H1 (cell line): ENCODE results near the gene PXDN. TPM values are rescaled to one million over a fixed set of nuclear protein-coding genes. Genes with fewer than 3 reads are reported as not detected.
A peak's percentile ranks its signal among the peaks of the same experiment; 100 is the strongest.

ENCODE experiments used
- CTCF ChIA-PET: fragments of 300-600 bp; sonication (Branson Sonifier 250); formaldehyde crosslinking; loops from one replicate; lab custom pipeline; 2021; ENCODE audit not compliant: partially characterized antibody; lab: Charles Lee
- POLR2A ChIA-PET: fragments of 300-600 bp; sonication (Branson Sonifier 250); formaldehyde crosslinking; loops from one replicate; lab custom pipeline; 2021; ENCODE audit warnings: inconsistent platforms; ENCODE audit not compliant: partially characterized antibody; lab: Charles Lee
- DNase-seq, 2 experiments: peaks; one replicate each; pipeline versions ENCODE4 v3.0.0 to v3.0.0-alpha.2; 2010 to 2022; ENCODE audit warnings: low spot score in 2 of 2, low read depth in 1 of 2, mixed read lengths in 1 of 2
- FAIRE-seq: peaks from 2 replicates; lab custom pipeline; 2011; peaks lifted over from hg19 to GRCh38; lab: Jason Lieb, UNC
- H2AFZ ChIP-seq: 2 replicates; pipeline ENCODE4 v1.8.1; 2012; ENCODE audit warnings: low read length, inconsistent platforms
- H2AK5ac ChIP-seq: 2 replicates; pipeline ENCODE4 v1.6.1; 2013; ENCODE audit warnings: low read depth, low read length
- H2BK120ac ChIP-seq: replicated peaks from 2 replicates; pipeline ENCODE3; 2013; ENCODE audit warnings: low read depth, low read length, inconsistent platforms
- H2BK12ac ChIP-seq: 2 replicates; pipeline ENCODE4 v1.6.1; 2013; ENCODE audit warnings: low read depth, low read length
- H2BK15ac ChIP-seq: 2 replicates; pipeline ENCODE4 v1.6.1; 2013; ENCODE audit warnings: low read length
- H2BK20ac ChIP-seq: 2 replicates; pipeline ENCODE4 v1.6.1; 2013; ENCODE audit warnings: low read length
- H2BK5ac ChIP-seq: 2 replicates; pipeline ENCODE4 v1.6.1; 2013; ENCODE audit warnings: low read depth, low read length
- H3K14ac ChIP-seq: 2 replicates; pipeline ENCODE4 v1.6.1; 2013; ENCODE audit warnings: inconsistent platforms; ENCODE audit not compliant: insufficient read length
- H3K18ac ChIP-seq: 2 replicates; pipeline ENCODE4 v1.6.1; 2013; ENCODE audit warnings: low read length; ENCODE audit errors: extremely low read depth
- H3K23ac ChIP-seq: 2 replicates; pipeline ENCODE4 v1.6.1; 2013; ENCODE audit warnings: inconsistent platforms; ENCODE audit not compliant: insufficient read length
- H3K23me2 ChIP-seq: 2 replicates; pipeline ENCODE4 v1.6.1; 2013; ENCODE audit warnings: low read depth, low read length
- H3K27ac ChIP-seq: 2 replicates; pipeline ENCODE4 v1.6.1; 2011; ENCODE audit warnings: low read depth, low read length, inconsistent platforms
- H3K27me3 ChIP-seq, 4 experiments: replicated peaks in 1 of 4; 1 replicate in 1 of 4; 2 replicates in 3 of 4; pipeline versions ENCODE4 v1.6.1 to v1.8.1; 2011 to 2013; ENCODE audit warnings: low read length in 3 of 4, mild to moderate bottlenecking in 3 of 4, inconsistent platforms in 2 of 4, mixed read lengths in 2 of 4, moderate library complexity in 1 of 4; ENCODE audit not compliant: control insufficient read depth in 3 of 4, insufficient read depth in 3 of 4; ENCODE audit errors: extremely low read depth in 1 of 4
- H3K36me3 ChIP-seq, 4 experiments: 2 replicates each; pipeline versions ENCODE4 v1.6.1 to v1.8.1; 2011 to 2013; ENCODE audit warnings: mild to moderate bottlenecking in 4 of 4, low read length in 3 of 4, moderate library complexity in 2 of 4, control low read depth in 1 of 4, inconsistent platforms in 1 of 4; ENCODE audit not compliant: insufficient read depth in 4 of 4, control insufficient read depth in 2 of 4
- H3K4ac ChIP-seq: replicated peaks from 2 replicates; pipeline ENCODE3; 2013; ENCODE audit warnings: low read length, low read depth, mixed read lengths, inconsistent platforms; ENCODE audit not compliant: insufficient read length
- H3K4me1 ChIP-seq, 4 experiments: replicated peaks in 1 of 4; 1 replicate in 1 of 4; 2 replicates in 3 of 4; pipeline versions ENCODE4 v1.6.1 to v1.8.1; 2011 to 2013; ENCODE audit warnings: low read length in 3 of 4, inconsistent platforms in 2 of 4, mixed read lengths in 1 of 4; ENCODE audit not compliant: insufficient read depth in 4 of 4, control insufficient read depth in 3 of 4
- H3K4me2 ChIP-seq, 2 experiments: 2 replicates each; pipeline versions ENCODE4 v1.6.1 to v1.8.1; 2011 to 2013; ENCODE audit warnings: low read depth in 2 of 2, low read length in 2 of 2, control low read depth in 1 of 2, inconsistent platforms in 1 of 2, mild to moderate bottlenecking in 1 of 2; ENCODE audit not compliant: insufficient read depth in 1 of 2
- H3K4me3 ChIP-seq, 4 experiments: fragments of 200-600, 300-600 bp in 1 of 4; sonication (generic), shearing (Covaris generic), sonication (Bioruptor Twin) in 1 of 4; 2 replicates each; pipeline versions ENCODE4 v1.5.1 to v1.8.1; 2011 to 2016; ENCODE audit warnings: low read length in 4 of 4, low read depth in 3 of 4, control low read depth in 2 of 4, inconsistent platforms in 2 of 4, mild to moderate bottlenecking in 2 of 4, mixed read lengths in 1 of 4, moderate library complexity in 1 of 4; ENCODE audit not compliant: insufficient read depth in 2 of 4; ENCODE audit errors: extremely low read depth in 1 of 4
- H3K56ac ChIP-seq: replicated peaks from 2 replicates; pipeline ENCODE3; 2013; ENCODE audit warnings: low read depth, mild to moderate bottlenecking, mixed read lengths, low read length, inconsistent platforms; ENCODE audit not compliant: insufficient read length
- H3K79me1 ChIP-seq: 2 replicates; pipeline ENCODE4 v1.6.1; 2013; ENCODE audit warnings: low read depth, low read length, control low read depth
- H3K79me2 ChIP-seq, 2 experiments: 2 replicates each; pipeline versions ENCODE4 v1.6.1 to v1.8.1; 2012 to 2013; ENCODE audit warnings: low read length in 2 of 2, mild to moderate bottlenecking in 2 of 2, inconsistent platforms in 1 of 2; ENCODE audit not compliant: insufficient read depth in 2 of 2, control insufficient read depth in 1 of 2
- H3K9ac ChIP-seq, 4 experiments: replicated peaks in 1 of 4; 1 replicate in 1 of 4; 2 replicates in 3 of 4; pipeline versions ENCODE4 v1.6.1 to v1.8.1; 2011 to 2013; ENCODE audit warnings: low read depth in 3 of 4, low read length in 3 of 4, control low read depth in 2 of 4, mild to moderate bottlenecking in 2 of 4, moderate library complexity in 2 of 4, inconsistent platforms in 1 of 4; ENCODE audit errors: extremely low read depth in 1 of 4
- H3K9me3 ChIP-seq, 2 experiments: 2 replicates each; pipeline versions ENCODE4 v1.6.1 to v1.8.1; 2012 to 2013; ENCODE audit warnings: mild to moderate bottlenecking in 2 of 2, moderate library complexity in 2 of 2, control low read depth in 1 of 2, inconsistent platforms in 1 of 2, low read depth in 1 of 2, low read length in 1 of 2, mixed read lengths in 1 of 2; ENCODE audit not compliant: insufficient read depth in 2 of 2
- H4K20me1 ChIP-seq, 2 experiments: replicated peaks in 1 of 2; 2 replicates each; pipeline versions ENCODE3 to v1.8.1; 2011 to 2013; ENCODE audit warnings: inconsistent platforms in 2 of 2, low read length in 2 of 2, mild to moderate bottlenecking in 1 of 2; ENCODE audit not compliant: insufficient read depth in 2 of 2, control insufficient read depth in 1 of 2
- H4K5ac ChIP-seq: 2 replicates; pipeline ENCODE4 v1.6.1; 2013; ENCODE audit warnings: low read length, low read depth, mixed read lengths, inconsistent platforms; ENCODE audit not compliant: insufficient read length
- H4K8ac ChIP-seq: 2 replicates; pipeline ENCODE4 v1.8.0; 2013; ENCODE audit warnings: mild to moderate bottlenecking, moderate library complexity, low read length, inconsistent platforms; ENCODE audit not compliant: insufficient read depth; ENCODE audit errors: extremely low read depth
- H4K91ac ChIP-seq: replicated peaks from 2 replicates; pipeline ENCODE3; 2013; ENCODE audit warnings: low read length, mixed read lengths, inconsistent platforms; ENCODE audit not compliant: insufficient read length
- EZH2 ChIP-seq: fragments of 200-600 bp; sonication (generic); IDR thresholded peaks from 2 replicates; pipeline ENCODE4 v1.7.1; 2012; ENCODE audit warnings: low read depth, mild to moderate bottlenecking, moderate library complexity, low read length, inconsistent platforms; ENCODE audit not compliant: severe bottlenecking
- MAFK ChIP-seq: IDR thresholded peaks from 2 replicates; pipeline ENCODE4 v1.6.1; 2012; ENCODE audit warnings: low read depth, mild to moderate bottlenecking, improper control_type of control experiment, low read length
- SP1 ChIP-seq: IDR thresholded peaks from 2 replicates; pipeline ENCODE4 v1.6.1; 2011; ENCODE audit warnings: low read depth, low read length
- SP4 ChIP-seq: IDR thresholded peaks from 2 replicates; pipeline ENCODE4 v1.6.1; 2012; ENCODE audit warnings: low read length, inconsistent platforms
- USF2 ChIP-seq: IDR thresholded peaks from 2 replicates; pipeline ENCODE4 v1.6.1; 2011; ENCODE audit warnings: low read length, improper control_type of control experiment
- WGBS, 2 experiments: shearing (Covaris generic) in 1 of 2; methylation state at CpG; one replicate each; pipeline versions ENCODE4 v1.1.6 to v1.1.7; 2013 to 2015; ENCODE audit warnings: low lambda C conversion rate in 2 of 2, mixed read lengths in 2 of 2, inconsistent platforms in 1 of 2, low coverage in 1 of 2, missing lambda C conversion rate in 1 of 2; ENCODE audit not compliant: insufficient replicate concordance in 2 of 2, insufficient coverage in 1 of 2, insufficient read length in 1 of 2; ENCODE audit errors: extremely low coverage in 1 of 2, missing lambda C conversion rate in 1 of 2; 5-methylcytosine and 5-hydroxymethylcytosine counted together
- polyA plus RNA-seq, 7 experiments: library from polyadenylated mRNA; depleted of rRNA in 3 of 7; stranded (reverse) in 5 of 7; unstranded in 2 of 7; fragments of >200 nt in 5 of 7; fragments of 200-250 nt in 2 of 7; gene quantifications; 1 replicate in 5 of 7; 2 replicates in 1 of 7; 4 replicates in 1 of 7; pipeline versions ENCODE4 v1.2.1 to v1.2.3, GENCODE V29; 2011 to 2013; ENCODE audit warnings: missing spikeins in 2 of 7, mixed read lengths in 2 of 7
- total RNA-seq: library from RNA; stranded (reverse); fragmentation: NEBNext Ultra II Directional; extraction: Animal tissue kit (Norgen Biotek cat#: 25700); gene quantifications from 2 replicates; pipeline ENCODE4 v1.2.1, GENCODE V29; 2021

The PXDN gene
- total and polyA plus RNA-seq, 2 of the 8 experiments (the other 6 are each of a cell fraction or from before 2014, with no cell fraction given), result 104 to 141 TPM

GRCh38 chr2:1687254-1687653 is 57.1 kb downstream of the PXDN start:
- Histone ChIP-seq H3K79me2 (no peaks in the 10 kb centered on the region), H3K4ac (no peak overlapping the region), H4K5ac (no peak overlapping the region), H3K23ac (no peak overlapping the region), H3K27me3 (no peaks in the 10 kb centered on the region), H2BK5ac (0 out of 2 replicates have a peak overlapping the region, but pooled peaks have one; percentile 24), H2AK5ac (no peak overlapping the region; the same call in 1 of the 2 replicates), H3K9me3 (no peaks in the 10 kb centered on the region), H3K79me1 (no peaks in the 10 kb centered on the region; the same call in 1 of the 2 replicates), H4K8ac (no peak overlapping the region), H2BK12ac (no peak overlapping the region), H3K18ac (no peak overlapping the region), H3K23me2 (no peaks in the 10 kb centered on the region), H2BK20ac (no peak overlapping the region), H3K14ac (no peak overlapping the region), H3K4me2 (no peak overlapping the region), H3K56ac (no peak overlapping the region), H2BK120ac (no peak overlapping the region), H3K9ac (no peak overlapping the region), H4K91ac (no peak overlapping the region), H3K4me1 (peaks cover 0 to 11% (median 5%) of the 10 kb centered on the region in 4 experiments; a peak in 5 of 7 replicates), H3K27ac (no peak overlapping the region), H3K4me3 (no peak overlapping the region), H4K20me1 (peaks cover 3 to 5% of the 10 kb centered on the region in 2 experiments), H3K36me3 (peaks cover 0 to 33% (median 1%) of the 10 kb centered on the region in 4 experiments; a peak in 4 of 8 replicates), H2AFZ (no peak overlapping the region), H2BK15ac (no peak overlapping the region)
- TF ChIP-seq SP1 (no peak), SP4 (no peak), MAFK (no peak), EZH2 (no peak), USF2 (no peak)
- DNase-seq (no peak), FAIRE-seq (no peak)
- ChIA-PET CTCF (interaction anchor here (0.7 to 3.7 kb wide), 9 partner anchors 7 to 101 kb away, joined by 3 to 17 read pairs (median 4); no protein-coding TSS in a partner anchor), POLR2A (interaction anchor here (1.7 to 1.8 kb wide), 2 partner anchors 10 to 39 kb away, joined by 4 to 6 read pairs; no protein-coding TSS in a partner anchor)
- WGBS, 2 experiments, result 86% methylated on average over 14 of the region's 14 CpGs; no CpG with 5 or more reads in 1 of the 2 experiments
